GM23248 (cell line): ENCODE data around the gene SEMG1. TPM values are rescaled to one million over a fixed set of nuclear protein-coding genes. Genes with fewer than 3 reads are reported as not detected.
A peak's percentile ranks its signal among the peaks of the same experiment; 100 is the strongest.

Source experiments
- DNase-seq: peaks from one replicate; pipeline ENCODE4 v3.0.0-alpha.2; 2015
- H2AFZ ChIP-seq: fragments of 200-600 bp; sonication (generic); 2 replicates; pipeline ENCODE4 v1.6.1; 2016; ENCODE audit warnings: antibody characterized with exemption
- H3F3A ChIP-seq: fragments of 200-600 bp; sonication (generic); 2 replicates; pipeline ENCODE4 v1.6.1; 2016; ENCODE audit warnings: mild to moderate bottlenecking, antibody characterized with exemption, mixed run types; ENCODE audit not compliant: insufficient read depth
- H3K27ac ChIP-seq: fragments of 200-600 bp; sonication (generic); 2 replicates; pipeline ENCODE4 v1.5.1; 2016; ENCODE audit warnings: mild to moderate bottlenecking
- H3K27me3 ChIP-seq: fragments of 200-600 bp; sonication (generic); replicated peaks from 2 replicates; pipeline ENCODE4 v1.6.1; 2016; ENCODE audit warnings: mild to moderate bottlenecking; ENCODE audit not compliant: insufficient read depth
- H3K36me3 ChIP-seq: fragments of 200-600 bp; sonication (generic); 2 replicates; pipeline ENCODE4 v1.6.1; 2016; ENCODE audit warnings: low read depth, mild to moderate bottlenecking
- H3K4me1 ChIP-seq: fragments of 200-600 bp; sonication (generic); 2 replicates; pipeline ENCODE4 v1.6.1; 2016; ENCODE audit warnings: mild to moderate bottlenecking; ENCODE audit not compliant: insufficient read depth
- H3K4me2 ChIP-seq: fragments of 200-600 bp; sonication (generic); one replicate; pipeline ENCODE4 v1.6.1; 2016; ENCODE audit warnings: mild to moderate bottlenecking; ENCODE audit not compliant: unreplicated experiment
- H3K4me3 ChIP-seq: fragments of 200-600 bp; sonication (generic); 2 replicates; pipeline ENCODE4 v1.5.1; 2016; ENCODE audit warnings: mild to moderate bottlenecking
- H3K79me2 ChIP-seq: fragments of 200-600 bp; sonication (generic); 2 replicates; pipeline ENCODE4 v1.6.1; 2016; ENCODE audit warnings: mild to moderate bottlenecking; ENCODE audit not compliant: insufficient read depth
- H3K9ac ChIP-seq: fragments of 200-600 bp; sonication (generic); 2 replicates; pipeline ENCODE4 v1.6.1; 2016; ENCODE audit warnings: mild to moderate bottlenecking
- H3K9me2 ChIP-seq: fragments of 200-600 bp; sonication (generic); 2 replicates; pipeline ENCODE4 v1.6.1; 2016; ENCODE audit warnings: mixed run types, mild to moderate bottlenecking, moderate library complexity; ENCODE audit not compliant: insufficient read depth
- H3K9me3 ChIP-seq: fragments of 200-600 bp; sonication (generic); one replicate; pipeline ENCODE4 v1.6.1; 2017; ENCODE audit warnings: low read depth
- H4K20me1 ChIP-seq: fragments of 200-600 bp; sonication (generic); 2 replicates; pipeline ENCODE4 v1.6.0; 2016; ENCODE audit not compliant: insufficient read depth
- EZH2 ChIP-seq: fragments of 200-600 bp; sonication (generic); IDR thresholded peaks from 2 replicates; pipeline ENCODE4 v1.6.1; 2018; ENCODE audit warnings: antibody characterized with exemption, mild to moderate bottlenecking; ENCODE audit not compliant: insufficient read depth, poor library complexity, severe bottlenecking
- EZH2phosphoT487 ChIP-seq: fragments of 200-600 bp; sonication (generic); IDR thresholded peaks from 2 replicates; pipeline ENCODE4 v1.6.1; 2018; ENCODE audit warnings: antibody characterized with exemption, moderate library complexity, mild to moderate bottlenecking, low read depth; ENCODE audit not compliant: insufficient read depth
- WGBS, 2 experiments: methylation state at CpG; one replicate each; pipeline ENCODE4 v1.1.6; 2015 to 2017; ENCODE audit warnings: low lambda C conversion rate in 2 of 2, low coverage in 1 of 2; ENCODE audit errors: missing lambda C conversion rate in 2 of 2; 5-methylcytosine and 5-hydroxymethylcytosine counted together
- in situ Hi-C: fragments of 300-500 bp; cut with MboI; formaldehyde crosslinking; loops from 2 replicates; pipeline ENCODE4 v1.15.0; 2020
- polyA plus RNA-seq: library from polyadenylated mRNA; unstranded; fragments of >200 nt; fragmentation: Nextera tagmentation; extraction: Ambion mirVana; gene quantifications from 2 replicates; pipeline ENCODE4 v1.2.1, GENCODE V29; 2016
- total RNA-seq: library from RNA; depleted of rRNA; stranded (reverse); fragments of >200 nt; shearing (Covaris generic); gene quantifications from 2 replicates; pipeline ENCODE4 v1.2.3, GENCODE V29; 2014

The SEMG1 gene
- total and polyA plus RNA-seq, 2 experiments from 2014 or later = not detected

DNA sequence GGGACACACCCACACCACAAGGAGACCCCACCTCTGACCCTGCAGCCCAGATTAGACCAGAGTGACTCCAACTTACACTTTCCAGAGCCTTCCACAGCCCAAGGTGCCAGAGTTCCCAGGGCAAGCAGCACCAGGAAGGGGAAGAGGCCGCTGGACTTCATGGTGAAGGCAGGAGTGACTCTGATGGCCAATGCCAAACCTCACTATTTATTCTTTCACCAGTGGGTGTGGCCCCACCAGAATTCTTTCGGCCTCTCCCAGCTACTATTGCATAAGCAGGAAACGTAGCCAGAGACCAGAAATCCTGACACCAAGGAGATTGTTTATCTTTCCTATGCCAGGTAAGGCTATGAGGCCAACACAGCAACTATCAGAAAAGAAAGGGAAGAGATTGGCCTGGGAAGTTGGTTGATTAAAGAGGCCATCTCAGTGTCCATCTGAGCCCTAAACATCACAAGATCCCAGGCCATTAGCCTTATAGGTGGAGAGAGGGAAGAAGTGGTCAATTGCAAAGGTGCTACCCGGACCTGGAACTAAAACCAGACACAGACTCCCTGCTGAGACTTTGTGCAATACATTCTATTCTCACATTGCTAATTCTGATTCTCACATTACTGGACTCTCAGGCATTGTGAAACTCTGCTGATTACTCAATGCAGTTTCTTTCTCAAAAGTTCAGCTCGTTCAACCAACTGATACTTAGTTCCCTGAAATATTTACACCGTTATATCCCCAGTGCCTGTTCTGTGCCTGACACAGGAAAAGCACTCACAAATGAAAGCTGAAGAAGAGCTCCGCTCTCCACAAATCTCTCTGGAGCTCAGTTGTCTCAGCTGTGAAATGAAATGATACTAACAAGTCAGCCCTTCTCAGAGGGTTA is 47.8 kb downstream of the SEMG1 start, which contains the start of gene SLPI:
TSS of gene SLPI (minus strand) at position 182 of the 880 bp plus-strand sequence. CDS start at position 161, 21 bp downstream.
- H4K20me1 ChIP-seq = no peaks in the 10 kb centered on the region
- peak within 1 kb of the TSS; percentile 40 for H3K27ac ChIP-seq
- in situ Hi-C loops = no loop called here
- H3K4me3 ChIP-seq = no peak within 1 kb of the TSS
- H3K27me3 ChIP-seq = peaks cover 24% of the 10 kb centered on the region
- TF ChIP-seq EZH2 = no peak
- TF ChIP-seq EZH2phosphoT487 = no peak
- H2AFZ ChIP-seq = 0 out of 2 replicates have a peak within 1 kb of the TSS, but pooled peaks have one; percentile 30
- DNase-seq = peak; percentile 76
- H3K9ac ChIP-seq = no peak within 1 kb of the TSS; the same call in 1 of the 2 replicates
- peak within 1 kb of the TSS; percentile 55 for H3K4me2 ChIP-seq
- peaks cover 12% of the 10 kb centered on the region for H3K4me1 ChIP-seq
- H3K79me2 ChIP-seq = no peaks in the 10 kb centered on the region
- H3K9me3 ChIP-seq = no peaks in the 10 kb centered on the region
- H3K9me2 ChIP-seq = no peaks in the 10 kb centered on the region
- H3K36me3 ChIP-seq = no peaks in the 10 kb centered on the region
- WGBS, 2 experiments = 11 to 15% methylated on average over 7 of the region's 7 CpGs
- peaks cover 4% of the 10 kb centered on the region for H3F3A ChIP-seq

DNA sequence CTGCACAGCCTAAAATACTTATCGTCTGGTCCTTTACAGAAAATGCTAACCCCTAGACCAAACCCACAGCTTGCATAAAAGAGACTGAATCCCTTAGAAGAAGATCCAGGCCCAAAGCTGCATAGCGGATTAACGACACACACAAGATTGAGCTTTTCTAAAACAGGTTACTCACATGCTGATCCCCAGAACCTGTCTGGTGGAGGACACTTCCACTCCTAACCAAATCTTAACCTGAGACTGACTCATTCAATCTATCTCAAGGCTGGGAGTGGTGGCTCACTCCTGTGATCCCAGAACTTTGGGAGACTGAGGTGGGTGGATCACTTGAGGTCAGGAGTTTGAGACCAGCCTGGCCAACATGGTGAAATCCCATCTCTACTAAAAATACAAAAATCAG is 50.3 kb downstream of the SEMG1 start:
- in situ Hi-C loops = no loop called here
- no peak overlapping the region for H3K4me2 ChIP-seq
- DNase-seq = no peak
- no peaks in the 10 kb centered on the region for H3K9me3 ChIP-seq
- H2AFZ ChIP-seq = no peak overlapping the region
- TF ChIP-seq EZH2 (no peak), EZH2phosphoT487 (no peak)
- H3K4me1 ChIP-seq = peaks cover 12% of the 10 kb centered on the region
- no peaks in the 10 kb centered on the region for H4K20me1 ChIP-seq
- no peak overlapping the region for H3K4me3 ChIP-seq
- no peak overlapping the region for H3K9ac ChIP-seq
- no peaks in the 10 kb centered on the region for H3K36me3 ChIP-seq
- 87 to 88% methylated on average over 3 of the region's 3 CpGs for WGBS, 2 experiments
- peaks cover 4% of the 10 kb centered on the region for H3F3A ChIP-seq
- no peaks in the 10 kb centered on the region for H3K9me2 ChIP-seq
- H3K27me3 ChIP-seq = peaks cover 13% of the 10 kb centered on the region
- H3K79me2 ChIP-seq = no peaks in the 10 kb centered on the region
- no peak overlapping the region for H3K27ac ChIP-seq

DNA sequence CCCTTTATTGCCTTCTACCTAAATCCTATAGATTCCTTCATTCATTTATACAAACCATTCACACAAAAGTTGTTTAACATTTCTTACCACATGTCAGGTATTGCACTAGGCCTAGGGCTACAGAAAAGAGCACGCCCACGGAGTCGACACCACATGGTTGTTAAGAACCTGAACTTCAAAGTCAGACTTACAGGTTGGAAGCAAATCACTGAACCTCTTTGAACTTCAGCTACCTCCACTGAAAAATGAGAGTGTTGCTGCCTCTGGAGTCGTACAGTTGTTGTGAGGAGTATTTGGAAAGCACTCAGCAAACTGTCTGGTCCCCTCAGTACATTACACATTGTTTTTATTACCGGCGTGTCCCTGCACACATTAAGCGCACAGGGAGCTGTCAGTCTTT is 50.9 kb downstream of the SEMG1 start:
- H4K20me1 ChIP-seq = no peaks in the 10 kb centered on the region
- no peak overlapping the region for H3K4me3 ChIP-seq
- TF ChIP-seq EZH2phosphoT487 = no peak
- TF ChIP-seq EZH2 = no peak
- no peak overlapping the region for H2AFZ ChIP-seq
- H3K4me1 ChIP-seq = peaks cover 12% of the 10 kb centered on the region
- peaks cover 4% of the 10 kb centered on the region for H3F3A ChIP-seq
- WGBS, 2 experiments = 72 to 74% methylated on average over 7 of the region's 7 CpGs
- in situ Hi-C loops = no loop called here
- no peak overlapping the region for H3K27ac ChIP-seq
- no peaks in the 10 kb centered on the region for H3K36me3 ChIP-seq
- no peaks in the 10 kb centered on the region for H3K9me2 ChIP-seq
- H3K9ac ChIP-seq = no peak overlapping the region
- H3K27me3 ChIP-seq = peaks cover 13% of the 10 kb centered on the region
- no peaks in the 10 kb centered on the region for H3K79me2 ChIP-seq
- H3K4me2 ChIP-seq = no peak overlapping the region
- H3K9me3 ChIP-seq = no peaks in the 10 kb centered on the region
- no peak for DNase-seq

DNA sequence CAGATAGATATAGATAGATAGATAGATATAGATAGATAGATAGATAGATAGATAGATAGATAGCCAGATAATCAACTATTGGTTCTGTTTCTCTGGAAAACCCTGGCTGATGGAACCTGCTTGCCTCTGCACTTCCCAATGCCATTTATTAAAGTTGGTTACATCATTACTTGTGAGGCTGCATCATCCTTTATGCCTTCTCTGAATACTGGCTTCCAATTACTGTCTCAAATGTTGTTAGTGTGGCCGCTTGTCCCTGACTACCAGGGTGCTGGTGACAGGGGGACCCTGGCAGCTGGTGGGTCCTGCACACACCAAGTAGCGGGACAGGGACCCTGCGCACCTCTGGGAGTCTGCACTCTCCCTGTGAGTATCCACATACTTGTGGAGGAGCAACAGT is 51.4 kb downstream of the SEMG1 start:
- Histone ChIP-seq H3K79me2 (no peaks in the 10 kb centered on the region), H3K4me3 (no peak overlapping the region), H3K27me3 (peaks cover 13% of the 10 kb centered on the region), H3K4me2 (no peak overlapping the region), H3K27ac (no peak overlapping the region), H3K9me3 (no peaks in the 10 kb centered on the region), H2AFZ (no peak overlapping the region), H3K9ac (no peak overlapping the region), H3K9me2 (no peaks in the 10 kb centered on the region), H3K4me1 (peaks cover 12% of the 10 kb centered on the region), H3F3A (peaks cover 4% of the 10 kb centered on the region), H3K36me3 (no peaks in the 10 kb centered on the region), H4K20me1 (no peaks in the 10 kb centered on the region)
- 57 to 62% methylated on average over 3 of the region's 3 CpGs for WGBS, 2 experiments
- in situ Hi-C loops = no loop called here
- no peak for TF ChIP-seq EZH2
- no peak for TF ChIP-seq EZH2phosphoT487
- no peak for DNase-seq
